GM21529 (cell line): ENCODE data around the gene MRGPRF.

Source experiments
- ATAC-seq: cut with Tn5 transposase; IDR thresholded peaks from one replicate; pipeline ENCODE4 v1.9.1; 2021; ENCODE audit not compliant: unreplicated experiment

MRGPRF gene

GRCh38 chr11:69030301-69030700, 17.3 kb upstream of the MRGPRF start:
- ATAC-seq, result no peak

DNA sequence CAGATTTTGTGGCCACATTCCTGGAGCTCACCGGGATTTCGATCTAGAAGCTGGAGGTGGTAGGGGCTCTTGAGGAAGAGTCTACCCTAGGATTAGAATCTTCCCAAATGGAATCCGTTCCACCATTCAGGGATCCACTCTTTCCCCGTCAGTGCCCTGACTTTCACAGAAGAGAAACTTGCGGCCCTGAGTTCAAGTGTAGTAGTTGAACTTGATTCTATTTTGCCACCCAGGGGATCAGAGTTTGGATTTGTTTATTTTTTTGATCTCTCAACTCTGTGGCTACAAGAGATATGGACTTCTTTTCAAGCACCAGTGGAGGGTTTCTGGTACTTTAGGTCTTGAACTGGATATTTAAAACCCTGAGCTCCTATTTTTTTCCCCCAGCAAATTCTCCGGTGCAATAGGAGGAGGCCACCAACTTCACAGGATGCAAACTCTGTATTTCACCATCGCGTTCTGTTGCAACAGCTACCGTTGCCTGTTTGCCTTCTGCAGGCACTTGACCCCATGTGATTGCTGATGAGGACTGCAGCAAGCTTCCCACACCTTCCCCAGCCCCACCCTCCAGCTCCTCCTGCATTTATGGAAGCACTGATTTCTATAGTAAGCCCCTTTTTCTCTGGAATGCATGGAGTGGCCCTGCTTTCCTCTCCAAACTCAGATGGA, 14.8 kb upstream of the MRGPRF start:
- no peak for ATAC-seq

GRCh38 chr11:69024509-69024908, 11.5 kb upstream of the MRGPRF start:
- no peak for ATAC-seq

- no peak for ATAC-seq
Measured at GRCh38 chr11:69022260-69022659, 9.2 kb upstream of the MRGPRF start.

DNA sequence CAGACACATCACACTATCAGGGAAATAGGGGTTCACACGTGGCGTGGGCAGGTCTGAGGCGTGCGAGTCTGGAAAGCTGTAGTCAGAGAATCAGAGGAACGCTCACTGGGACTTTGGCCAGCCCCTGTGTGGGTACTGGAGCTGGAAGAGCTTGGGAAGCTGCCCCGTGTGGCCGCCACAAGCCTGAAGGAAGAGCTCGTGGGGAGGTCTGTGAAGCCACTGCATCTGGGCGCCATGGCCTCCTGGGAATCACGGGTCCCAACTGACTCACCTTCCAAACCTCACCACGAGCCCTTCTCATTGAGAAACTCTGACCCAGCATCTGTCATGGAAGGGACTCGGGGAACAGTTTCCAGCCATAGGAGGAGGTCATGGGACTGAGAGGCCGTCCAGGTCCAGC, 5.9 kb upstream of the MRGPRF start:
- ATAC-seq, result no peak

- ATAC-seq, result no peak
Measured at GRCh38 chr11:69017951-69018350, 4.9 kb upstream of the MRGPRF start.

DNA sequence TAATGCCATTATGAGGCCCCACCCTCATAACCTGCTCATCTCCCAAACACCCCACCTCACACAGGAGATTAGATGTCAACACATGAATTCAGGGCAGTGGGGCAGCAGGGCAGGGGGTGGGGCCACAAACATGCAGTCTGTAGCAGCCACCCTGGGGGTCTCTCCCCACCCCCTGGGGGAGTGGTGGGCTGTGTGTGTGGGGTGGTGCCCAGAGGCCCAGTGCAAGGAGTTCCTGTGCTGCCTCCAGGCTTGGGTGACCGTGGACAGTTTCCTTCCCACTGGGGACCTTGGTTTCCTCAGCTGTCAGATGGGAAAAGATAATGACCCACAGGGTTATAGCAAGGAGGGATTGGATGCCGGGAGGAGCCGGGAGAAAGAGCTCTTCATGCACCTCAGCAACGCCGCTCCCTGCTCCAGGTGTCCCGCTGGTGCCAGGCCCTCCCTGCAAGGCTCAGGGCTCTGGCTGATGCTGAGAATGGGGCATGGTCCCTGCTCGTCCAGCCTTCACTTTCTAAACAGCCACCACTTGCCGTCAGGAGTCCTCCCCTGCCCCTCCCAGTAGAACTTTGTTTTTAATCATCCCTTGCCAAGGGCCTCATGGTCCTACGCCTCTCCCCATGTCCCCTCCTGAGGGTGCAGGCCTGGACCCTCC, 2.0 kb upstream of the MRGPRF start:
- ATAC-seq, result no peak

GRCh38 chr11:69014084-69014851, 1.2 kb upstream of the MRGPRF start:
- ATAC-seq, result no peak

- no peak for ATAC-seq
Measured at GRCh38 chr11:69012092-69013008, 696 bp downstream of the MRGPRF start.

DNA sequence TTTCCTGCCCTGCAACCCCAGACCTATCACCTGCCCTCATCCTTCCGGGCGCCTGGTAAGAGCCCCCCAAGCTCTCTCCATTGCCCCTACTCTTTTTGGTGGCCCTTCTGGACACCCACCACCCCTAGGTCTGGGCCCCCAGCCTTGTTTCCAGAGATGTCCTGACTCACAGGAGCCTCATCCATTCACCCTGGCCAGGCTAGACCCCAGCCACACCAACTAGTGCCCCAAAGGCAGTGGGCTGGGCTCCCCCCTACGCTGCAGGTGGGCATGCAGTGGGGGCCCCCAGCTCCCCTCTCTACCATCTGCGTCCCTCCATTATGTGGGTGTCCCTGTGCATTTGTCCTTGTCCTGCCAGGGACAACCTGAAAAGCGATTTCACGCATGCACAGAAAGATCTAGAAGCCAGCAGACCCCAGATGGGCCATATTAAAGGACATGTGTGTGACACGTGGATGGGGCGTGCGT, 1.4 kb downstream of the MRGPRF start:
- no peak for ATAC-seq

- no peak for ATAC-seq
Measured at GRCh38 chr11:69010964-69011623, 2.0 kb downstream of the MRGPRF start.

GRCh38 chr11:69010361-69010891, 2.6 kb downstream of the MRGPRF start:
- ATAC-seq, result no peak

- no peak for ATAC-seq
Measured at GRCh38 chr11:69009441-69010211, 3.4 kb downstream of the MRGPRF start.

GRCh38 chr11:69008737-69009440, 4.2 kb downstream of the MRGPRF start:
- ATAC-seq, result no peak

DNA sequence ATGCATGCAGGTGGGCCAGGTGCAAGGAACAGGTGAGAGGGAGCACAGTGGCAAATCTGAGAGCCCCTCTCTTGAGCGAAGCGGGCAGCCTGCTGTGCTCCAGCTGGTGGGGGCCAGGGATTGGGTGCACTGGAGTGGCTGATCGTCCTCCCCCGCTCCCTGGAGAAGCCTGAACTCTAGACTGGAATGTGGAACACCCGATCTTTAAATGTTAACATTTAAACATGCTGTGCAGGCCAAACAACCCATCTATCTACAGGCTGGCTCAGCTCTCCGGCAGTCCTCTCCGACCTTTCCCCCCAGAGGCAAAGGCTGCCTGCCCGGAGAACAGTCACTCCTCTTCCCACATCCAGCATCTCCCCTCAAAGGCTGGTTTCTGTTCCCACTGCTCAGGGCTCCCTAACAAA, 5.1 kb downstream of the MRGPRF start:
- no peak for ATAC-seq

DNA sequence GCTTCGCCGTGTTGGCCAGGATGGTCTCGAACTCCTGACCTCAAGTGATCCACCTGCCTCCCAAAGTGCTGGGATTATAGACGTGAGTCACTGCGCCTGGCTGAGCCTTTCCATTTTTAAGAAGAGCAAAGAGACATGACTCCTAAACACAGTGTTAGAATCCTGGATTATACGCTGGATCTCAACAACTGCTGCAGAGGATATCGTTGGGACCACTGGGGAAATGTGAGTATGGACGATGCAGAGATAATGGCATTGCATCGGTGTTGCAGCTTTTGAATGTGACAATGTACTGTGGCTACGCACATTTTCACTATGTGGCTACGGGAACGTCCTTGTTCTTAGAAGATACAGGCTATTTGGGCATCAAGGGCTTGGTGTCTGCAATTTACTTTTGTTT, 6.2 kb downstream of the MRGPRF start:
- no peak for ATAC-seq

DNA sequence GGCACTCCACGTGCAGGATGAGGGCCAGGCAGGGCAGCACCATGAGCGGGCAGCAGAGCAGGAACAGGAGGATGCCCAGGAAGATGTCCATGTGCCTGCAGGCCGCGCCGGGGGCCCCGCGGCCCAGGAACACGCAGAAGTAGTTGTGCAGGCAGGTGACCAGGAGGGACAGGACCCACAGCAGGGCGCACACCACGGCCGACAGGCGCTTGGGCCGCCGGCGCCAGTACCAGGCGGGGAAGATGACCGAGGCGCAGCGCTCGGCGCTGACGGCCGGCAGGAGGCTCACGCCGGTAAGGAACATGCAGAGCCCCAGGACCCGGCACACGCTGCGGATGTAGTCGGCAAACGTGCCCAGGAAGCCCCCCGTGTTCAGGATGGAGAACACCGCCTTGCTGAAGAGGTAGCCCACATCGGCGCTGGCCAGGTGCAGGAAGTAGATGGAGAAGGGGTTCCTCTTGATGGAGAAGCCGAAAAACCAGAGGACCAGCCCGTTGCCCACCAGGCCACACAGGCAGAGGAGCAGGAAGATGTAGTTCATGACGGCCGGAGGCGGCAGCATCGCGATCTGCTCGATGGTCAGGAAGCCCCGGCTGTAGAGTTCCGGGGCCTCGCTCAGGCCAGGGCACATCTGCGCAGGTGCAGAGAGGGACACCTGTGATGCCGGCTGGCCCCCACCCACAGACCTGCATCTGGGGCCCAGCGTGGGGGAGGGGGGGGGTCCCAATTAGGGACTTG, 7.2 kb downstream of the MRGPRF start:
- ATAC-seq, result no peak

- no peak for ATAC-seq
Measured at GRCh38 chr11:69005183-69005630, 7.8 kb downstream of the MRGPRF start.
